ENCODE data around the gene FAM171A2. TPM values are rescaled to one million over a fixed set of nuclear protein-coding genes. Genes with fewer than 3 reads are reported as not detected.

FAM171A2 gene
- total RNA-seq, 1 experiment from 2014 or later, result 27.5 TPM

GRCh38 chr17:44384281-44384822, 20.7 kb upstream of the FAM171A2 start:
- H3K9me3 Mint-ChIP-seq, result no peaks in the 10 kb centered on the region
- peaks cover 11 to 21% of the 10 kb centered on the region in 2 experiments for H3K4me1 Mint-ChIP-seq
- no peak overlapping the region for H3K4ac ChIP-seq (ENCODE audit: low read depth, low read length)
- no peak overlapping the region for H2BK15ac ChIP-seq (ENCODE audit: low read depth, low read length)
- no peaks in the 10 kb centered on the region for H3K36me3 Mint-ChIP-seq (ENCODE audit: insufficient read depth in 1 of 3, low read depth in 3 of 3)
- no peak overlapping the region for H3K27ac Mint-ChIP-seq
- H3K14ac ChIP-seq (ENCODE audit: insufficient read depth, low read length), result no peak overlapping the region
- peaks cover 54% of the 10 kb centered on the region for H3K27me3 Mint-ChIP-seq (ENCODE audit: low read depth)
- H2BK20ac ChIP-seq (ENCODE audit: low read depth, low read length, poor library complexity, severe bottlenecking), result no peak overlapping the region
- WGBS (ENCODE audit: extremely low coverage, insufficient read length, low lambda C conversion rate), result no CpG with 5 or more reads among the region's 29 CpGs
- H2BK12ac ChIP-seq (ENCODE audit: insufficient read length, low read depth, low read length), result no peak overlapping the region
- no peak overlapping the region for H2AFZ ChIP-seq (ENCODE audit: low read length)
- no peaks in the 10 kb centered on the region for H3K79me1 ChIP-seq (ENCODE audit: insufficient read depth, low read depth, low read length, poor library complexity, severe bottlenecking)
- H3K9ac ChIP-seq (ENCODE audit: extremely low read depth, insufficient read length, low read length), result no peak overlapping the region
- no peak overlapping the region for H3T11ph ChIP-seq (ENCODE audit: low read length)
- no peak overlapping the region for H4K8ac ChIP-seq (replicated peaks; ENCODE audit: insufficient read length, low read depth, low read length)
- H2BK120ac ChIP-seq (ENCODE audit: low read depth, low read length, poor library complexity, severe bottlenecking), result no peak overlapping the region
- H3K79me2 ChIP-seq (ENCODE audit: insufficient read depth, low read length), result no peaks in the 10 kb centered on the region
- DNase-seq, result no peak
- H2AK5ac ChIP-seq (ENCODE audit: insufficient read length, low read length), result no peak overlapping the region
- H4K5ac ChIP-seq (ENCODE audit: insufficient read length, low read depth, low read length), result no peak overlapping the region
- H3K56ac ChIP-seq (ENCODE audit: insufficient read length, low read depth, low read length), result no peak overlapping the region
- H3K9me3 ChIP-seq (ENCODE audit: control insufficient read depth, low read depth, low read length), result no peaks in the 10 kb centered on the region
- H4K20me1 ChIP-seq (ENCODE audit: control insufficient read depth, insufficient read depth, insufficient read length), result no peaks in the 10 kb centered on the region
- H3K18ac ChIP-seq (ENCODE audit: insufficient read length, low read depth, low read length), result no peak overlapping the region
- peaks cover 14% of the 10 kb centered on the region; the same call in 1 of the 2 replicates for H3K27me3 ChIP-seq (ENCODE audit: insufficient read depth, low read length)
- H3K4me1 ChIP-seq (ENCODE audit: insufficient read depth, low read length), result no peaks in the 10 kb centered on the region; the same call in 1 of the 2 replicates
- no peak overlapping the region for H4K91ac ChIP-seq (ENCODE audit: insufficient read length, low read depth, low read length)
- TF ChIP-seq CTCF (conservative IDR thresholded peaks at IDR 0.05), result no peak
- no peak overlapping the region for H2BK5ac ChIP-seq (ENCODE audit: insufficient read length, low read length)
- H3K23me2 ChIP-seq (ENCODE audit: insufficient read length, low read depth, low read length, poor library complexity, severe bottlenecking), result peaks cover 16% of the 10 kb centered on the region
- no peak overlapping the region for H3K27ac ChIP-seq (ENCODE audit: insufficient read length, low read depth, low read length)
- no peak overlapping the region for H3K23ac ChIP-seq (ENCODE audit: insufficient read length, low read depth, low read length)
- H3K4me2 ChIP-seq (ENCODE audit: insufficient read depth, insufficient read length, low read length), result peak overlapping the region; percentile 62
- peak overlapping the region; percentile 68 to 85 for H3K4me3 Mint-ChIP-seq

Data from H9 (cell line).